H1 (cell line): Measurements from ENCODE around the gene ALDOC. TPM values are rescaled to one million over a fixed set of nuclear protein-coding genes. Genes with fewer than 3 reads are reported as not detected.

ENCODE experiments used
- CTCF ChIA-PET: fragments of 300-600 bp; sonication (Branson Sonifier 250); formaldehyde crosslinking; loops from one replicate; lab custom pipeline; 2021; ENCODE audit not compliant: partially characterized antibody; lab: Charles Lee
- POLR2A ChIA-PET: fragments of 300-600 bp; sonication (Branson Sonifier 250); formaldehyde crosslinking; loops from one replicate; lab custom pipeline; 2021; ENCODE audit warnings: inconsistent platforms; ENCODE audit not compliant: partially characterized antibody; lab: Charles Lee
- DNase-seq, 2 experiments: peaks; one replicate each; pipeline versions ENCODE4 v3.0.0 to v3.0.0-alpha.2; 2010 to 2022; ENCODE audit warnings: low spot score in 2 of 2, low read depth in 1 of 2, mixed read lengths in 1 of 2
- FAIRE-seq: peaks from 2 replicates; lab custom pipeline; 2011; peaks lifted over from hg19 to GRCh38; lab: Jason Lieb, UNC
- H2AFZ ChIP-seq: 2 replicates; pipeline ENCODE4 v1.8.1; 2012; ENCODE audit warnings: low read length, inconsistent platforms
- H2AK5ac ChIP-seq: 2 replicates; pipeline ENCODE4 v1.6.1; 2013; ENCODE audit warnings: low read depth, low read length
- H2BK120ac ChIP-seq: replicated peaks from 2 replicates; pipeline ENCODE3; 2013; ENCODE audit warnings: low read depth, low read length, inconsistent platforms
- H2BK12ac ChIP-seq: 2 replicates; pipeline ENCODE4 v1.6.1; 2013; ENCODE audit warnings: low read depth, low read length
- H2BK15ac ChIP-seq: 2 replicates; pipeline ENCODE4 v1.6.1; 2013; ENCODE audit warnings: low read length
- H2BK20ac ChIP-seq: 2 replicates; pipeline ENCODE4 v1.6.1; 2013; ENCODE audit warnings: low read length
- H2BK5ac ChIP-seq: 2 replicates; pipeline ENCODE4 v1.6.1; 2013; ENCODE audit warnings: low read depth, low read length
- H3K14ac ChIP-seq: 2 replicates; pipeline ENCODE4 v1.6.1; 2013; ENCODE audit warnings: inconsistent platforms; ENCODE audit not compliant: insufficient read length
- H3K18ac ChIP-seq: 2 replicates; pipeline ENCODE4 v1.6.1; 2013; ENCODE audit warnings: low read length; ENCODE audit errors: extremely low read depth
- H3K23ac ChIP-seq: 2 replicates; pipeline ENCODE4 v1.6.1; 2013; ENCODE audit warnings: inconsistent platforms; ENCODE audit not compliant: insufficient read length
- H3K23me2 ChIP-seq: 2 replicates; pipeline ENCODE4 v1.6.1; 2013; ENCODE audit warnings: low read depth, low read length
- H3K27ac ChIP-seq: 2 replicates; pipeline ENCODE4 v1.6.1; 2011; ENCODE audit warnings: low read depth, low read length, inconsistent platforms
- H3K27me3 ChIP-seq, 4 experiments: replicated peaks in 1 of 4; 1 replicate in 1 of 4; 2 replicates in 3 of 4; pipeline versions ENCODE4 v1.6.1 to v1.8.1; 2011 to 2013; ENCODE audit warnings: low read length in 3 of 4, mild to moderate bottlenecking in 3 of 4, inconsistent platforms in 2 of 4, mixed read lengths in 2 of 4, moderate library complexity in 1 of 4; ENCODE audit not compliant: control insufficient read depth in 3 of 4, insufficient read depth in 3 of 4; ENCODE audit errors: extremely low read depth in 1 of 4
- H3K36me3 ChIP-seq, 4 experiments: 2 replicates each; pipeline versions ENCODE4 v1.6.1 to v1.8.1; 2011 to 2013; ENCODE audit warnings: mild to moderate bottlenecking in 4 of 4, low read length in 3 of 4, moderate library complexity in 2 of 4, control low read depth in 1 of 4, inconsistent platforms in 1 of 4; ENCODE audit not compliant: insufficient read depth in 4 of 4, control insufficient read depth in 2 of 4
- H3K4ac ChIP-seq: replicated peaks from 2 replicates; pipeline ENCODE3; 2013; ENCODE audit warnings: low read length, low read depth, mixed read lengths, inconsistent platforms; ENCODE audit not compliant: insufficient read length
- H3K4me1 ChIP-seq, 4 experiments: replicated peaks in 1 of 4; 1 replicate in 1 of 4; 2 replicates in 3 of 4; pipeline versions ENCODE4 v1.6.1 to v1.8.1; 2011 to 2013; ENCODE audit warnings: low read length in 3 of 4, inconsistent platforms in 2 of 4, mixed read lengths in 1 of 4; ENCODE audit not compliant: insufficient read depth in 4 of 4, control insufficient read depth in 3 of 4
- H3K4me2 ChIP-seq, 2 experiments: 2 replicates each; pipeline versions ENCODE4 v1.6.1 to v1.8.1; 2011 to 2013; ENCODE audit warnings: low read depth in 2 of 2, low read length in 2 of 2, control low read depth in 1 of 2, inconsistent platforms in 1 of 2, mild to moderate bottlenecking in 1 of 2; ENCODE audit not compliant: insufficient read depth in 1 of 2
- H3K4me3 ChIP-seq, 4 experiments: fragments of 200-600, 300-600 bp in 1 of 4; sonication (generic), shearing (Covaris generic), sonication (Bioruptor Twin) in 1 of 4; 2 replicates each; pipeline versions ENCODE4 v1.5.1 to v1.8.1; 2011 to 2016; ENCODE audit warnings: low read length in 4 of 4, low read depth in 3 of 4, control low read depth in 2 of 4, inconsistent platforms in 2 of 4, mild to moderate bottlenecking in 2 of 4, mixed read lengths in 1 of 4, moderate library complexity in 1 of 4; ENCODE audit not compliant: insufficient read depth in 2 of 4; ENCODE audit errors: extremely low read depth in 1 of 4
- H3K56ac ChIP-seq: replicated peaks from 2 replicates; pipeline ENCODE3; 2013; ENCODE audit warnings: low read depth, mild to moderate bottlenecking, mixed read lengths, low read length, inconsistent platforms; ENCODE audit not compliant: insufficient read length
- H3K79me1 ChIP-seq: 2 replicates; pipeline ENCODE4 v1.6.1; 2013; ENCODE audit warnings: low read depth, low read length, control low read depth
- H3K79me2 ChIP-seq, 2 experiments: 2 replicates each; pipeline versions ENCODE4 v1.6.1 to v1.8.1; 2012 to 2013; ENCODE audit warnings: low read length in 2 of 2, mild to moderate bottlenecking in 2 of 2, inconsistent platforms in 1 of 2; ENCODE audit not compliant: insufficient read depth in 2 of 2, control insufficient read depth in 1 of 2
- H3K9ac ChIP-seq, 4 experiments: replicated peaks in 1 of 4; 1 replicate in 1 of 4; 2 replicates in 3 of 4; pipeline versions ENCODE4 v1.6.1 to v1.8.1; 2011 to 2013; ENCODE audit warnings: low read depth in 3 of 4, low read length in 3 of 4, control low read depth in 2 of 4, mild to moderate bottlenecking in 2 of 4, moderate library complexity in 2 of 4, inconsistent platforms in 1 of 4; ENCODE audit errors: extremely low read depth in 1 of 4
- H3K9me3 ChIP-seq, 2 experiments: 2 replicates each; pipeline versions ENCODE4 v1.6.1 to v1.8.1; 2012 to 2013; ENCODE audit warnings: mild to moderate bottlenecking in 2 of 2, moderate library complexity in 2 of 2, control low read depth in 1 of 2, inconsistent platforms in 1 of 2, low read depth in 1 of 2, low read length in 1 of 2, mixed read lengths in 1 of 2; ENCODE audit not compliant: insufficient read depth in 2 of 2
- H4K20me1 ChIP-seq, 2 experiments: replicated peaks in 1 of 2; 2 replicates each; pipeline versions ENCODE3 to v1.8.1; 2011 to 2013; ENCODE audit warnings: inconsistent platforms in 2 of 2, low read length in 2 of 2, mild to moderate bottlenecking in 1 of 2; ENCODE audit not compliant: insufficient read depth in 2 of 2, control insufficient read depth in 1 of 2
- H4K5ac ChIP-seq: 2 replicates; pipeline ENCODE4 v1.6.1; 2013; ENCODE audit warnings: low read length, low read depth, mixed read lengths, inconsistent platforms; ENCODE audit not compliant: insufficient read length
- H4K8ac ChIP-seq: 2 replicates; pipeline ENCODE4 v1.8.0; 2013; ENCODE audit warnings: mild to moderate bottlenecking, moderate library complexity, low read length, inconsistent platforms; ENCODE audit not compliant: insufficient read depth; ENCODE audit errors: extremely low read depth
- H4K91ac ChIP-seq: replicated peaks from 2 replicates; pipeline ENCODE3; 2013; ENCODE audit warnings: low read length, mixed read lengths, inconsistent platforms; ENCODE audit not compliant: insufficient read length
- BRCA1 ChIP-seq: IDR thresholded peaks from 2 replicates; pipeline ENCODE4 v1.6.1; 2012; ENCODE audit warnings: low read depth, low read length, improper control_type of control experiment
- CBX5 ChIP-seq: fragments of 300-800, 300-1000 bp; sonication (generic); IDR thresholded peaks from 2 replicates; pipeline ENCODE4 v1.7.1; 2016; ENCODE audit warnings: antibody characterized with exemption, low read length, low read depth
- CHD2 ChIP-seq: IDR thresholded peaks from 2 replicates; pipeline ENCODE4 v1.6.1; 2012; ENCODE audit warnings: low read length, improper control_type of control experiment
- EZH2 ChIP-seq: fragments of 200-600 bp; sonication (generic); IDR thresholded peaks from 2 replicates; pipeline ENCODE4 v1.7.1; 2012; ENCODE audit warnings: low read depth, mild to moderate bottlenecking, moderate library complexity, low read length, inconsistent platforms; ENCODE audit not compliant: severe bottlenecking
- JUND ChIP-seq: IDR thresholded peaks from 2 replicates; pipeline ENCODE4 v1.6.1; 2011; ENCODE audit warnings: mild to moderate bottlenecking, improper control_type of control experiment, low read length
- RBBP5 ChIP-seq: IDR thresholded peaks from 2 replicates; pipeline ENCODE4 v1.7.1; 2012; ENCODE audit warnings: low read depth, mild to moderate bottlenecking, inconsistent platforms, low read length, moderate library complexity, borderline replicate concordance
- TCF12 ChIP-seq: IDR thresholded peaks from 2 replicates; pipeline ENCODE4 v1.6.1; 2011; ENCODE audit warnings: low read depth, mild to moderate bottlenecking, low read length
- TEAD4 ChIP-seq: IDR thresholded peaks from 2 replicates; pipeline ENCODE4 v1.6.1; 2012; ENCODE audit warnings: low read depth, low read length, inconsistent platforms, mixed read lengths
- whole genome bisulfite sequencing, 2 experiments: shearing (Covaris generic) in 1 of 2; methylation state at CpG; one replicate each; pipeline versions ENCODE4 v1.1.6 to v1.1.7; 2013 to 2015; ENCODE audit warnings: low lambda C conversion rate in 2 of 2, mixed read lengths in 2 of 2, inconsistent platforms in 1 of 2, low coverage in 1 of 2, missing lambda C conversion rate in 1 of 2; ENCODE audit not compliant: insufficient replicate concordance in 2 of 2, insufficient coverage in 1 of 2, insufficient read length in 1 of 2; ENCODE audit errors: extremely low coverage in 1 of 2, missing lambda C conversion rate in 1 of 2; 5-methylcytosine and 5-hydroxymethylcytosine counted together
- polyA plus RNA-seq, 7 experiments: library from polyadenylated mRNA; depleted of rRNA in 3 of 7; stranded (reverse) in 5 of 7; unstranded in 2 of 7; fragments of >200 nt in 5 of 7; fragments of 200-250 nt in 2 of 7; gene quantifications; 1 replicate in 5 of 7; 2 replicates in 1 of 7; 4 replicates in 1 of 7; pipeline versions ENCODE4 v1.2.1 to v1.2.3, GENCODE V29; 2011 to 2013; ENCODE audit warnings: missing spikeins in 2 of 7, mixed read lengths in 2 of 7
- total RNA-seq: library from RNA; stranded (reverse); fragmentation: NEBNext Ultra II Directional; extraction: Animal tissue kit (Norgen Biotek cat#: 25700); gene quantifications from 2 replicates; pipeline ENCODE4 v1.2.1, GENCODE V29; 2021

The ALDOC gene
- total and polyA plus RNA-seq, 2 of the 8 experiments (the other 6 are each of a cell fraction or from before 2014, with no cell fraction given): 51.6 to 103 TPM

GRCh38 chr17:28530926-28531325 is 45.8 kb downstream of the ALDOC start:
- peak overlapping the region; percentile 28; the same call in 1 of the 2 replicates for H4K8ac ChIP-seq
- no peak overlapping the region for H2BK5ac ChIP-seq
- 86% methylated on average over 7 of the region's 7 CpGs; no CpG with 5 or more reads in 1 of the 2 experiments for WGBS, 2 experiments
- H3K27me3 ChIP-seq: no peaks in the 10 kb centered on the region
- no peak overlapping the region; the same call in 1 of the 2 replicates for H2BK12ac ChIP-seq
- no peak overlapping the region for H2BK15ac ChIP-seq
- H4K5ac ChIP-seq: no peak overlapping the region
- H3K9me3 ChIP-seq: no peaks in the 10 kb centered on the region
- H4K91ac ChIP-seq: no peak overlapping the region
- no peaks in the 10 kb centered on the region for H4K20me1 ChIP-seq
- H3K27ac ChIP-seq: no peak overlapping the region
- no peak overlapping the region for H2BK20ac ChIP-seq
- H2AFZ ChIP-seq: no peak overlapping the region
- FAIRE-seq (no peak), DNase-seq (no peak)
- H3K4me2 ChIP-seq: no peak overlapping the region
- H3K23ac ChIP-seq: no peak overlapping the region
- POLR2A ChIA-PET: interaction anchor here (0.7 to 1.3 kb wide), 2 partner anchors 9 to 23 kb away, joined by 3 read pairs; no protein-coding TSS in a partner anchor
- CTCF ChIA-PET: interaction anchor here (0.9 to 5.9 kb wide), 4 partner anchors 10 to 59 kb away, joined by 3 to 45 read pairs (median 10); no protein-coding TSS in a partner anchor
- no peak for TF ChIP-seq CHD2
- no peak for TF ChIP-seq CBX5
- TF ChIP-seq TCF12: no peak
- no peak for TF ChIP-seq RBBP5
- TF ChIP-seq JUND: no peak
- TF ChIP-seq EZH2: no peak
- no peak for TF ChIP-seq TEAD4
- TF ChIP-seq BRCA1: no peak
- H2BK120ac ChIP-seq: no peak overlapping the region
- H3K18ac ChIP-seq: no peak overlapping the region
- H3K56ac ChIP-seq: no peak overlapping the region
- H3K36me3 ChIP-seq: no peaks in the 10 kb centered on the region
- H3K4me1 ChIP-seq: peaks cover 0 to 5% (median 0%) of the 10 kb centered on the region in 4 experiments; a peak in 2 of 7 replicates
- H3K79me2 ChIP-seq: no peaks in the 10 kb centered on the region
- H3K4me3 ChIP-seq: no peak overlapping the region
- H3K23me2 ChIP-seq: no peaks in the 10 kb centered on the region
- H3K79me1 ChIP-seq: no peaks in the 10 kb centered on the region
- no peak overlapping the region for H3K4ac ChIP-seq
- H3K14ac ChIP-seq: no peak overlapping the region
- no peak overlapping the region for H3K9ac ChIP-seq
- H2AK5ac ChIP-seq: no peak overlapping the region
